CD4-positive, alpha-beta T cell treated with Interleukin-2 at 100 ng/mL for 4 hours (primary cell): Measurements from ENCODE around the gene MACROD2.
"Not testable (repeated sequence)": the region's sequence is repeated elsewhere in the genome, so short reads cannot be mapped to it uniquely, and the experiment has no call there.

Source experiments
- DNase-seq: peaks from one replicate; pipeline ENCODE4 v3.0.0-alpha.2; 2020; ENCODE audit warnings: low spot score

Gene MACROD2

GRCh38 chr20:14955399-14955798 is 960.1 kb downstream of the MACROD2 start:
- no peak for DNase-seq

GRCh38 chr20:14956026-14956425 is 960.7 kb downstream of the MACROD2 start:
- DNase-seq = no peak

- no peak for DNase-seq
Measured at GRCh38 chr20:14956538-14956937, 961.2 kb downstream of the MACROD2 start.

- DNase-seq = no peak
Measured at GRCh38 chr20:14957402-14957801, 962.1 kb downstream of the MACROD2 start.

- DNase-seq = no peak
Measured at GRCh38 chr20:14958626-14959025, 963.3 kb downstream of the MACROD2 start.

GRCh38 chr20:14959506-14960475 is 964.5 kb downstream of the MACROD2 start:
- no peak for DNase-seq

GRCh38 chr20:14960831-14961230 is 965.5 kb downstream of the MACROD2 start:
- no peak for DNase-seq

- no peak for DNase-seq
Measured at GRCh38 chr20:14963262-14963663, 967.9 kb downstream of the MACROD2 start.

- DNase-seq = no peak
Measured at GRCh38 chr20:14966203-14966602, 970.9 kb downstream of the MACROD2 start.

- no peak for DNase-seq
Measured at GRCh38 chr20:14966808-14967207, 971.5 kb downstream of the MACROD2 start.

GRCh38 chr20:14972256-14972655 is 976.9 kb downstream of the MACROD2 start:
- no peak for DNase-seq

GRCh38 chr20:14972690-14973089 is 977.4 kb downstream of the MACROD2 start:
- DNase-seq = no peak

- DNase-seq = no peak
Measured at GRCh38 chr20:14979453-14979986, 984.2 kb downstream of the MACROD2 start.

GRCh38 chr20:14981486-14981885 is 986.2 kb downstream of the MACROD2 start:
- not testable (repeated sequence) for DNase-seq

- not testable (repeated sequence) for DNase-seq
Measured at GRCh38 chr20:14982324-14982723, 987.0 kb downstream of the MACROD2 start.

- no peak for DNase-seq
Measured at GRCh38 chr20:14984305-14984704, 989.0 kb downstream of the MACROD2 start.

- no peak for DNase-seq
Measured at GRCh38 chr20:14984768-14985622, 989.7 kb downstream of the MACROD2 start.

- DNase-seq = no peak
Measured at GRCh38 chr20:14986026-14986655, 990.8 kb downstream of the MACROD2 start.

GRCh38 chr20:14986656-14987055 is 991.3 kb downstream of the MACROD2 start:
- no peak for DNase-seq

- no peak for DNase-seq
Measured at GRCh38 chr20:14989535-14990290, 994.4 kb downstream of the MACROD2 start.

- no peak for DNase-seq
Measured at GRCh38 chr20:14991023-14991422, 995.7 kb downstream of the MACROD2 start.
